Measurements from ENCODE around the gene TTLL10.
A peak's percentile ranks its signal among the peaks of the same experiment; 100 is the strongest.

The TTLL10 gene

GRCh38 chr1:1173793-1174415 is at the start of gene TTLL10:
Gene TTLL10, plus strand, starts transcription at chr1:1173880. Its CDS starts 5,336 bp downstream, at chr1:1179216.
- peak in 1 of 4 experiments; percentile 16 for DNase-seq (ENCODE audit: low read depth in 4 of 4, low spot score in 1 of 4)

GRCh38 chr1:1124508-1124785 is 49.2 kb upstream of the TTLL10 start:
- no peak for DNase-seq (ENCODE audit: low read depth in 4 of 4, low spot score in 1 of 4)

GRCh38 chr1:1124786-1125642 is 48.7 kb upstream of the TTLL10 start:
- DNase-seq (ENCODE audit: low read depth in 4 of 4, low spot score in 1 of 4) = no peak

GRCh38 chr1:1125945-1126344 is 47.7 kb upstream of the TTLL10 start:
- DNase-seq (ENCODE audit: low read depth in 4 of 4, low spot score in 1 of 4) = no peak

- no peak for DNase-seq (ENCODE audit: low read depth in 4 of 4, low spot score in 1 of 4)
Observed at GRCh38 chr1:1127551-1128451, 45.9 kb upstream of the TTLL10 start.

GRCh38 chr1:1128454-1129139 is 45.1 kb upstream of the TTLL10 start:
- no peak for DNase-seq (ENCODE audit: low read depth in 4 of 4, low spot score in 1 of 4)

GRCh38 chr1:1129381-1129821 is 44.3 kb upstream of the TTLL10 start:
- no peak for DNase-seq (ENCODE audit: low read depth in 4 of 4, low spot score in 1 of 4)

GRCh38 chr1:1130206-1131120 is 43.2 kb upstream of the TTLL10 start:
- DNase-seq (ENCODE audit: low read depth in 4 of 4, low spot score in 1 of 4) = no peak

- no peak for DNase-seq (ENCODE audit: low read depth in 4 of 4, low spot score in 1 of 4)
Observed at GRCh38 chr1:1132042-1132950, 41.4 kb upstream of the TTLL10 start.

- DNase-seq (ENCODE audit: low read depth in 4 of 4, low spot score in 1 of 4) = no peak
Observed at GRCh38 chr1:1132956-1133750, 40.5 kb upstream of the TTLL10 start.

GRCh38 chr1:1134300-1134970 is 39.2 kb upstream of the TTLL10 start:
- DNase-seq (ENCODE audit: low read depth in 4 of 4, low spot score in 1 of 4) = no peak

- DNase-seq (ENCODE audit: low read depth in 4 of 4, low spot score in 1 of 4) = no peak
Observed at GRCh38 chr1:1135339-1136136, 38.1 kb upstream of the TTLL10 start.

- DNase-seq (ENCODE audit: low read depth in 4 of 4, low spot score in 1 of 4) = no peak
Observed at GRCh38 chr1:1136547-1137230, 37.0 kb upstream of the TTLL10 start.

- DNase-seq (ENCODE audit: low read depth in 4 of 4, low spot score in 1 of 4) = peak in 3 of 4 experiments; percentile 39 to 73 (median 59)
Observed at GRCh38 chr1:1137256-1138045, 36.2 kb upstream of the TTLL10 start.

- no peak for DNase-seq (ENCODE audit: low read depth in 4 of 4, low spot score in 1 of 4)
Observed at GRCh38 chr1:1140673-1141072, 33.0 kb upstream of the TTLL10 start.
